ENCODE data around the gene CNTN4.
"Not testable (repeated sequence)": the region's sequence is repeated elsewhere in the genome, so short reads cannot be mapped to it uniquely, and the experiment has no call there.

Gene CNTN4

DNA sequence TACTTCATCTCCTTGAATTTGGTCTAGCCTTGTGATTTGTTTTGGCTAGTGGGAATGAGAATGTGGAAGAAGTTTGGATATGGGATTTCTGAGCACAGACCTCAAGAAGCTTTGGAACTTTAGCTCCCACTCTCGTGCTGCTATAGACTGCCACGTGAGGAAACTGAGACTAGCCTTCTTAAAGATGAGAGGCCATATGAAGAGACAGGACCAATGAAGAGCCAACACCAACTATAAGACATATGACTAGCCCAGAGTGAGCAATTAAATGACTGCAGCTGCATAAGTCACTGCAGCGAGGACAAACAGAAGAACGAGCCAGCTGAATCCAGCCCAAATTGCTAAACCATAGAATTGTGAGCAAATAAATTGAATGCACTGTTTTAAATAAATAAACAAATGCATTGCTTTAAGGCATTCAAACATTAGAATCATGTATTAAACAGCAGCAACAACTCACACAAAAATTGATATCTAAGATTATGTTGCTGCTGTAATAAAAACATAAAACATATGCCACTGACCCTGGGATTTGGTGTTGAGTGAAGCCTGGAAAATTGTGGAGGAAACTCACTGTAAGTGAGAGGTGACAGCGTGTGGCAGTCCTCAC is 15.7 kb upstream of the CNTN4 start:
- H3K79me2 ChIP-seq (ENCODE audit: insufficient read depth, low read length), result no peaks in the 10 kb centered on the region
- no peaks in the 10 kb centered on the region for H4K20me1 ChIP-seq (ENCODE audit: insufficient read depth, low read length)
- no peak for TF ChIP-seq EZH2 (IDR thresholded peaks at IDR 0.05; ENCODE audit: borderline replicate concordance, low read length)
- H3F3A ChIP-seq (ENCODE audit: insufficient read depth, low read length), result no peaks in the 10 kb centered on the region
- H3K36me3 ChIP-seq (ENCODE audit: insufficient read depth, low read length), result no peaks in the 10 kb centered on the region
- H3K4me3 ChIP-seq (ENCODE audit: low read depth, low read length, poor library complexity, severe bottlenecking), result no peak overlapping the region
- no peak overlapping the region for H3K27ac ChIP-seq (ENCODE audit: low read depth, low read length, poor library complexity, severe bottlenecking)
- H3K4me1 ChIP-seq (ENCODE audit: insufficient read depth, low read length, severe bottlenecking), result no peaks in the 10 kb centered on the region
- no peaks in the 10 kb centered on the region for H3K9me3 ChIP-seq (ENCODE audit: low read length)
- H3K27me3 ChIP-seq (ENCODE audit: insufficient read depth, low read length), result no peaks in the 10 kb centered on the region
- no peak overlapping the region for H3K4me2 ChIP-seq (ENCODE audit: low read length)
- H3K9me2 ChIP-seq (ENCODE audit: low read depth, low read length), result no peaks in the 10 kb centered on the region
- no peak overlapping the region for H2AFZ ChIP-seq (ENCODE audit: low read length)
- H3K9ac ChIP-seq (ENCODE audit: low read length), result no peak overlapping the region

DNA sequence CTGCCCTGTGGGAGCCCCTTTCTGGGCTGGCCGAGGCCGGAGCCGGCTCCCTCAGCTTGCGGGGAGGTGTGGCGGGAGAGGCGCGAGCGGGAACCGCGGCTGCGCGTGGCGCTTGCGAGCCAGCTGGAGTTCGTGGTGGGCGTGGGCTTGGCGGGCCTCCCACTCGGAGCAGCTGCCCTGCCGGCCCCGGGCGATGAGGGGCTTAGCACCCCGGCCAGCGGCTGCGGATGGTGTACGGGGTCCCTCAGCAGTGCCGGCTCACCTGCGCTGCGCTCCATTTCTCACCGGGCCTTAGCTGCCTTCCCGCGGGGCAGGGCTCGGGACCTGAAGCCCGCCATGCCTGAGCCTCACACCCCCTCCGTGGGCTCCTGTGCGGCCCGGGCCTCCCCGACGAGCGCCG is 15.1 kb upstream of the CNTN4 start:
- H3K9me3 ChIP-seq (ENCODE audit: low read length); H3K4me3 ChIP-seq (ENCODE audit: low read depth, low read length, poor library complexity, severe bottlenecking); H3K4me1 ChIP-seq (ENCODE audit: insufficient read depth, low read length, severe bottlenecking); H3K9ac ChIP-seq (ENCODE audit: low read length); H3K27ac ChIP-seq (ENCODE audit: low read depth, low read length, poor library complexity, severe bottlenecking); H3K9me2 ChIP-seq (ENCODE audit: low read depth, low read length); H3K79me2 ChIP-seq (ENCODE audit: insufficient read depth, low read length); H4K20me1 ChIP-seq (ENCODE audit: insufficient read depth, low read length); H2AFZ ChIP-seq (ENCODE audit: low read length); H3F3A ChIP-seq (ENCODE audit: insufficient read depth, low read length); H3K36me3 ChIP-seq (ENCODE audit: insufficient read depth, low read length); H3K4me2 ChIP-seq (ENCODE audit: low read length); H3K27me3 ChIP-seq (ENCODE audit: insufficient read depth, low read length): not testable (repeated sequence)

DNA sequence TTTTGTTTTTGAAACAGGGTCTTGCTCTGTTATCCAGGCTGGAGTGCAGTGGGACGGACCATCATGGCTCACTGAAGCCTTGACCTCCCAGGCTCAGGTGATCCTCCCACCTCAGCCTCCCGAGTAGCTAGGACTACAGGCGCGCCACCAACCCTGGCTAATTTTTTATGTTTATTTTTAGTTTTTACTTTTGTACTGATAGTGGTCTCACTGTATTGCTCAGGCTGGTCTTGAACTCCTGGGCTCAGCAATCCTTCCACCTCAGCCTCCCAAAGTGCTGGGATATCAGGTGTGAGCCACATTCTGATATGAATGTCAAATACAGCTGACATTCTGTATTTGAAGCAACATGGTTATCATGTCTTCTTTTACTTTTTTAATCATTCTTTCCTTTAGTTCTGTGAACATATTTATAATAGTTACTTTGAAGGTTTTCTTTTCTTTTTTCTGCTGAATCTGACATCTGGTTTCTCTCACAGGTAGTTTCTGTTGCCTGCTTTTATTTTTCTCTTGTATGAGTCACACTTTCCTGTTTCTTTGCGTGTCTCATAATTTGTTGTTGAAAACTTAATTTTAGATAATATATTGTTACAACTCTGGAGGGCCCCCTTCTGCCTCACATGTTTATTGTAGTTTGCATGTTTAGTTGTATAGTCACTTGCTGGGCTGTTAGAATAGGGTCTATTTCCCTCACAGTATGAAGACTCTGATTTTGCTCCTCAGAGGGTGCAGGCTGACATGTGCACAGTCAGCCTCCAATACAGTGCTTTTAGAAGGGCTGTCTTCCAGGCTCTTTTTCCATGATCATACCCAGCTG is 8.4 kb upstream of the CNTN4 start:
- no peak for TF ChIP-seq EZH2 (IDR thresholded peaks at IDR 0.05; ENCODE audit: borderline replicate concordance, low read length)
- TF ChIP-seq, protein P1, sequence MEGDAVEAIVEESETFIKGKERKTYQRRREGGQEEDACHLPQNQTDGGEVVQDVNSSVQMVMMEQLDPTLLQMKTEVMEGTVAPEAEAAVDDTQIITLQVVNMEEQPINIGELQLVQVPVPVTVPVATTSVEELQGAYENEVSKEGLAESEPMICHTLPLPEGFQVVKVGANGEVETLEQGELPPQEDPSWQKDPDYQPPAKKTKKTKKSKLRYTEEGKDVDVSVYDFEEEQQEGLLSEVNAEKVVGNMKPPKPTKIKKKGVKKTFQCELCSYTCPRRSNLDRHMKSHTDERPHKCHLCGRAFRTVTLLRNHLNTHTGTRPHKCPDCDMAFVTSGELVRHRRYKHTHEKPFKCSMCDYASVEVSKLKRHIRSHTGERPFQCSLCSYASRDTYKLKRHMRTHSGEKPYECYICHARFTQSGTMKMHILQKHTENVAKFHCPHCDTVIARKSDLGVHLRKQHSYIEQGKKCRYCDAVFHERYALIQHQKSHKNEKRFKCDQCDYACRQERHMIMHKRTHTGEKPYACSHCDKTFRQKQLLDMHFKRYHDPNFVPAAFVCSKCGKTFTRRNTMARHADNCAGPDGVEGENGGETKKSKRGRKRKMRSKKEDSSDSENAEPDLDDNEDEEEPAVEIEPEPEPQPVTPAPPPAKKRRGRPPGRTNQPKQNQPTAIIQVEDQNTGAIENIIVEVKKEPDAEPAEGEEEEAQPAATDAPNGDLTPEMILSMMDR (IDR thresholded peaks at IDR 0.05; ENCODE audit: low read length), result no peak
- H3K4me1 ChIP-seq (ENCODE audit: insufficient read depth, low read length, severe bottlenecking), result no peaks in the 10 kb centered on the region
- H3K79me2 ChIP-seq (ENCODE audit: insufficient read depth, low read length), result no peaks in the 10 kb centered on the region

DNA sequence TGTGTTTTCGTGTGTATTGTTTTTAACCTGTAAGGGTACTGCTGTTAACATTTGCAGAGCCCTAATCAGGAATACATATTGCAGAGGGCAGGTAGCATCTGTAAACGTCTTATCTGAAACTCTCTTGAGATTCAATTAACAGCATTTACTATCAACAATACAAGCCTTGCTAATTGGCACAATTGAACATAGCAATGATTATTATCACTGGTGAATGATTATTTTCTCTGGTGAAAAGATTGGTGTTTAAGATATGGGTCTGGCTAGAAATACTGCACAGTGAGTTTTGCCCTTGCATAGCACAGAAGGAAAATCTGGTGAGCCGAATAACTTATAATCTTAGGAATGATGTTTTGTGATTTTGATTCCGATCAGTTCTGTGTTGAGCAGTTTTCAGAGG is 5.9 kb upstream of the CNTN4 start:
- Histone ChIP-seq H3K27me3 (ENCODE audit: insufficient read depth, low read length) (no peaks in the 10 kb centered on the region), H3K4me2 (ENCODE audit: low read length) (no peak overlapping the region), H2AFZ (ENCODE audit: low read length) (no peak overlapping the region), H3K36me3 (ENCODE audit: insufficient read depth, low read length) (no peaks in the 10 kb centered on the region), H3K79me2 (ENCODE audit: insufficient read depth, low read length) (no peaks in the 10 kb centered on the region), H3K9ac (ENCODE audit: low read length) (no peak overlapping the region), H3F3A (ENCODE audit: insufficient read depth, low read length) (no peaks in the 10 kb centered on the region), H3K9me2 (ENCODE audit: low read depth, low read length) (no peaks in the 10 kb centered on the region), H4K20me1 (ENCODE audit: insufficient read depth, low read length) (no peaks in the 10 kb centered on the region), H3K9me3 (ENCODE audit: low read length) (no peaks in the 10 kb centered on the region), H3K27ac (ENCODE audit: low read depth, low read length, poor library complexity, severe bottlenecking) (no peak overlapping the region), H3K4me1 (ENCODE audit: insufficient read depth, low read length, severe bottlenecking) (no peaks in the 10 kb centered on the region), H3K4me3 (ENCODE audit: low read depth, low read length, poor library complexity, severe bottlenecking) (no peak overlapping the region)
- no peak for TF ChIP-seq EZH2 (IDR thresholded peaks at IDR 0.05; ENCODE audit: borderline replicate concordance, low read length)
- TF ChIP-seq, protein P1 (IDR thresholded peaks at IDR 0.05; ENCODE audit: low read length), result no peak

More for the DNA sequence above, 8.4 kb upstream of the CNTN4 start:
- Histone ChIP-seq H3K4me3 (ENCODE audit: low read depth, low read length, poor library complexity, severe bottlenecking) (no peak overlapping the region), H2AFZ (ENCODE audit: low read length) (no peak overlapping the region), H3K4me2 (ENCODE audit: low read length) (no peak overlapping the region), H3K9me2 (ENCODE audit: low read depth, low read length) (no peaks in the 10 kb centered on the region), H4K20me1 (ENCODE audit: insufficient read depth, low read length) (no peaks in the 10 kb centered on the region), H3F3A (ENCODE audit: insufficient read depth, low read length) (no peaks in the 10 kb centered on the region), H3K9ac (ENCODE audit: low read length) (no peak overlapping the region), H3K9me3 (ENCODE audit: low read length) (no peaks in the 10 kb centered on the region), H3K27ac (ENCODE audit: low read depth, low read length, poor library complexity, severe bottlenecking) (no peak overlapping the region), H3K36me3 (ENCODE audit: insufficient read depth, low read length) (no peaks in the 10 kb centered on the region), H3K27me3 (ENCODE audit: insufficient read depth, low read length) (no peaks in the 10 kb centered on the region)
